Measurements from ENCODE around the gene CDYL.

DNA sequence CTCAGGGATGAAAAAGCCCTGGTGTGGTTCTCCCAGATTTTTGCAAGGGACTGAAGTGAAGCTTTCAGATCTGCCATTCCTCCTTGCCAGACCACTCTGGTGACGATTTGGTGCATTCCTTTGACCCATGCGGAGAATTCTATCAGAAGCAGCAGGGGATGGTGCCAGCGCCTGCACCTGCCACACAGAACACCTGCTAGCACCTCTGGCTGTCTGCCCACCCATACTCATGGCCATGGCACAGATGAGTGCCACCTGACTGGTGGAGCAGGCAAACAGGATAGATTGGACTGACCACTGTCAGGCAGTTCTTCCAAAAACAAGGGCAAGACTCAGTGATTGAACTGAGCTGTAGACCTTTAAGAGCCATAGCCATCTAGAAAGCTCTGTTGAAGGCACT lies 107.1 kb downstream of the CDYL start:
- TF ChIP-seq, protein P1, sequence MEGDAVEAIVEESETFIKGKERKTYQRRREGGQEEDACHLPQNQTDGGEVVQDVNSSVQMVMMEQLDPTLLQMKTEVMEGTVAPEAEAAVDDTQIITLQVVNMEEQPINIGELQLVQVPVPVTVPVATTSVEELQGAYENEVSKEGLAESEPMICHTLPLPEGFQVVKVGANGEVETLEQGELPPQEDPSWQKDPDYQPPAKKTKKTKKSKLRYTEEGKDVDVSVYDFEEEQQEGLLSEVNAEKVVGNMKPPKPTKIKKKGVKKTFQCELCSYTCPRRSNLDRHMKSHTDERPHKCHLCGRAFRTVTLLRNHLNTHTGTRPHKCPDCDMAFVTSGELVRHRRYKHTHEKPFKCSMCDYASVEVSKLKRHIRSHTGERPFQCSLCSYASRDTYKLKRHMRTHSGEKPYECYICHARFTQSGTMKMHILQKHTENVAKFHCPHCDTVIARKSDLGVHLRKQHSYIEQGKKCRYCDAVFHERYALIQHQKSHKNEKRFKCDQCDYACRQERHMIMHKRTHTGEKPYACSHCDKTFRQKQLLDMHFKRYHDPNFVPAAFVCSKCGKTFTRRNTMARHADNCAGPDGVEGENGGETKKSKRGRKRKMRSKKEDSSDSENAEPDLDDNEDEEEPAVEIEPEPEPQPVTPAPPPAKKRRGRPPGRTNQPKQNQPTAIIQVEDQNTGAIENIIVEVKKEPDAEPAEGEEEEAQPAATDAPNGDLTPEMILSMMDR (IDR thresholded peaks at IDR 0.05; ENCODE audit: insufficient read depth, low read length, poor library complexity, severe bottlenecking) = no peak
- no peak for TF ChIP-seq EZH2phosphoT487 (conservative IDR thresholded peaks at IDR 0.05; ENCODE audit: low read length)

Measured in SU-DHL-6 (cell line).